Osteoblast (primary cell): ENCODE data around the gene IFITM5. TPM values are rescaled to one million over a fixed set of nuclear protein-coding genes. Genes with fewer than 3 reads are reported as not detected.
"Not testable (repeated sequence)": the region's sequence is repeated elsewhere in the genome, so short reads cannot be mapped to it uniquely, and the experiment has no call there.

ENCODE experiments used
- DNase-seq: peaks from one replicate; pipeline ENCODE4 v3.0.0; 2011; ENCODE audit warnings: low spot score, mixed read lengths; ENCODE audit not compliant: insufficient read length; ENCODE audit errors: missing footprints
- H2AFZ ChIP-seq: 2 replicates; pipeline ENCODE4 v1.6.0; 2011; ENCODE audit warnings: mild to moderate bottlenecking, low read length
- H3K27ac ChIP-seq: 2 replicates; pipeline ENCODE4 v1.5.1; 2011; ENCODE audit warnings: mild to moderate bottlenecking, low read depth, low read length, moderate library complexity
- H3K27me3 ChIP-seq: 2 replicates; pipeline ENCODE4 v1.6.0; 2012; ENCODE audit warnings: mild to moderate bottlenecking, control low read depth, inconsistent platforms, low read length, moderate library complexity; ENCODE audit not compliant: insufficient read depth
- H3K36me3 ChIP-seq: 2 replicates; pipeline ENCODE4 v1.5.1; 2011; ENCODE audit warnings: mild to moderate bottlenecking, low read length, control low read depth, moderate library complexity; ENCODE audit not compliant: insufficient read depth
- H3K4me1 ChIP-seq: 2 replicates; pipeline ENCODE4 v1.5.1; 2011; ENCODE audit warnings: mild to moderate bottlenecking, low read length, control low read depth, moderate library complexity; ENCODE audit not compliant: insufficient read depth
- H3K4me2 ChIP-seq: 2 replicates; pipeline ENCODE4 v1.6.0; 2011; ENCODE audit warnings: mild to moderate bottlenecking, low read length; ENCODE audit not compliant: insufficient read depth
- H3K4me3 ChIP-seq: fragments of 200-600 bp; sonication (generic); 3 replicates; pipeline ENCODE4 v1.5.1; 2012; ENCODE audit warnings: mild to moderate bottlenecking, low read length, inconsistent platforms; ENCODE audit not compliant: insufficient read depth
- H3K79me2 ChIP-seq: 2 replicates; pipeline ENCODE4 v1.6.0; 2012; ENCODE audit warnings: mild to moderate bottlenecking, low read length, control low read depth, inconsistent platforms; ENCODE audit not compliant: insufficient read depth
- H3K9me3 ChIP-seq: 2 replicates; pipeline ENCODE4 v1.5.1; 2011; ENCODE audit warnings: low read depth, low read length, control low read depth
- H4K20me1 ChIP-seq: 2 replicates; pipeline ENCODE4 v1.6.0; 2012; ENCODE audit warnings: mild to moderate bottlenecking, low read length, control low read depth; ENCODE audit not compliant: insufficient read depth
- CTCF ChIP-seq: IDR thresholded peaks from 2 replicates; pipeline ENCODE4 v1.5.1; 2011; ENCODE audit warnings: mild to moderate bottlenecking, low read depth, low read length, moderate library complexity; ENCODE audit errors: extremely low read depth
- total RNA-seq: library from RNA; depleted of rRNA; stranded (reverse); fragments of >200 nt; gene quantifications from 2 replicates; pipeline ENCODE4 v1.2.3, GENCODE V29; 2012

Gene IFITM5
- total RNA-seq, 1 donor = not detected

GRCh38 chr11:317668-318404, 18.5 kb upstream of the IFITM5 start:
- Histone ChIP-seq H3K4me1 (peaks cover 13% of the 10 kb centered on the region), H3K27me3 (peaks cover 27% of the 10 kb centered on the region), H3K79me2 (peaks cover 14% of the 10 kb centered on the region)
- not testable (repeated sequence) for H3K4me2 ChIP-seq, H2AFZ ChIP-seq, H3K4me3 ChIP-seq, H3K36me3 ChIP-seq, H3K9me3 ChIP-seq, H3K27ac ChIP-seq, H4K20me1 ChIP-seq
- peak; percentile 50 for DNase-seq

- Histone ChIP-seq H2AFZ (no peak overlapping the region), H4K20me1 (peaks cover 3% of the 10 kb centered on the region), H3K4me1 (peaks cover 14% of the 10 kb centered on the region), H3K4me2 (peak overlapping the region; percentile 44), H3K27ac (no peak overlapping the region), H3K27me3 (peaks cover 27% of the 10 kb centered on the region), H3K79me2 (peaks cover 14% of the 10 kb centered on the region), H3K9me3 (no peaks in the 10 kb centered on the region), H3K36me3 (no peaks in the 10 kb centered on the region), H3K4me3 (no peak overlapping the region)
- no peak for TF ChIP-seq CTCF
- DNase-seq = peak; percentile 67
Measured at GRCh38 chr11:316891-317301, 17.6 kb upstream of the IFITM5 start.

- peak overlapping the region; percentile 25 for H3K4me3 ChIP-seq
- no peaks in the 10 kb centered on the region for H3K36me3 ChIP-seq
- peaks cover 27% of the 10 kb centered on the region for H3K27me3 ChIP-seq
- H3K79me2 ChIP-seq = peaks cover 14% of the 10 kb centered on the region
- H3K9me3 ChIP-seq = no peaks in the 10 kb centered on the region
- TF ChIP-seq CTCF = no peak
- peaks cover 3% of the 10 kb centered on the region for H4K20me1 ChIP-seq
- peaks cover 18% of the 10 kb centered on the region for H3K4me1 ChIP-seq
- H3K27ac ChIP-seq = no peak overlapping the region
- H2AFZ ChIP-seq = peak overlapping the region; percentile 3
- peak overlapping the region; percentile 44 for H3K4me2 ChIP-seq
- DNase-seq = peak; percentile 78
Measured at GRCh38 chr11:316031-316701, 16.8 kb upstream of the IFITM5 start.

- Histone ChIP-seq H3K27me3 (peaks cover 27% of the 10 kb centered on the region), H3K36me3 (no peaks in the 10 kb centered on the region), H3K79me2 (peaks cover 12% of the 10 kb centered on the region), H3K9me3 (no peaks in the 10 kb centered on the region), H3K4me3 (peak overlapping the region; percentile 28), H3K27ac (no peak overlapping the region), H3K4me2 (peak overlapping the region; percentile 24), H3K4me1 (peaks cover 18% of the 10 kb centered on the region), H4K20me1 (peaks cover 3% of the 10 kb centered on the region), H2AFZ (no peak overlapping the region)
- peak; percentile 78 for DNase-seq
- TF ChIP-seq CTCF = no peak
Measured at GRCh38 chr11:315516-315994, 16.2 kb upstream of the IFITM5 start.
